ENCODE measurements around the gene PHOSPHO1.

- TF ChIP-seq CTCF (IDR thresholded peaks at IDR 0.05) (no peak), POLR2AphosphoS5 (IDR thresholded peaks at IDR 0.05) (no peak)
Measured at GRCh38 chr17:49180998-49181635, 49.5 kb downstream of the PHOSPHO1 start.

All from prostate gland (tissue), 2 donors.